GM10847 (cell line): ENCODE measurements around the gene MYBPH.

ENCODE experiments used
- POLR2A ChIP-seq: IDR thresholded peaks from 2 replicates; pipeline ENCODE4 v1.6.1; 2011; ENCODE audit not compliant: insufficient read length; ENCODE audit errors: extremely low read depth

The MYBPH gene

DNA sequence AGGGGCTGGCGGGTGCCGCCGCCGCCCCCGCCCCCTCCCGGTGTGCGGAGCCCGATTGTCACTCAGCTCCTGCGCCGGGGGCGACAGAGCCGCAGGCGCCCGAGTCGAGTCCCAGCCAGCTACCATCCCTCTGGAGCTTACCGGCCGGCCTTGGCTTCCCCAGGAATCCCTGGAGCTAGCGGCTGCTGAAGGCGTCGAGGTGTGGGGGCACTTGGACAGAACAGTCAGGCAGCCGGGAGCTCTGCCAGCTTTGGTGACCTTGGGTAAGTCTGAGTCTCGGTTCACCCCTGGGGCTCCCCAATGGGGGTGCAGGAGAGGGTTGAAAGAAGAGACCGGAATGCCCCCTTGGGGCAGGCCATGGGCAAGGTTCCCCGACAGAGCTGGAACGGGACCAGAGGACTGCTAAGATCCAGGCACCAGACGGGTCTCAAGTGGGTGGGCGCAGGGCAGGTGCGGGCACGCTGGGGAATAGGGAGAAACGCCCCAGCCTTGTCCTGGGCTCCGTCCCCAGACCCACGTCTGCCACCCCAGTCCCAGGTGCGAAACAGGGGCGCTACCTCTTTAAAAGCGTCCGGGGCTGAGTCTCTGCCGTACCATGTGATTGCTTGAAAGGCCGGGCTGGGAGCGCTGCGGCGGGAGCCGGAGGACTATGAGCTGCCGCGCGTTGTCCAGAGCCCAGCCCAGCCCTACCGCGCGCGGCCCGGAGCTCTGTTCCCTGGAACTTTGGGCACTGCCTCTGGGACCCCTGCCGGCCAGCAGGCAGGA lies 47.8 kb downstream of the MYBPH start, which contains the start of gene ADORA1:
Gene ADORA1, plus strand, starts transcription at position 61 of the 765 bp plus-strand sequence. CDS start 1,116 bp downstream, outside the sequence.
- no peak for TF ChIP-seq POLR2A

DNA sequence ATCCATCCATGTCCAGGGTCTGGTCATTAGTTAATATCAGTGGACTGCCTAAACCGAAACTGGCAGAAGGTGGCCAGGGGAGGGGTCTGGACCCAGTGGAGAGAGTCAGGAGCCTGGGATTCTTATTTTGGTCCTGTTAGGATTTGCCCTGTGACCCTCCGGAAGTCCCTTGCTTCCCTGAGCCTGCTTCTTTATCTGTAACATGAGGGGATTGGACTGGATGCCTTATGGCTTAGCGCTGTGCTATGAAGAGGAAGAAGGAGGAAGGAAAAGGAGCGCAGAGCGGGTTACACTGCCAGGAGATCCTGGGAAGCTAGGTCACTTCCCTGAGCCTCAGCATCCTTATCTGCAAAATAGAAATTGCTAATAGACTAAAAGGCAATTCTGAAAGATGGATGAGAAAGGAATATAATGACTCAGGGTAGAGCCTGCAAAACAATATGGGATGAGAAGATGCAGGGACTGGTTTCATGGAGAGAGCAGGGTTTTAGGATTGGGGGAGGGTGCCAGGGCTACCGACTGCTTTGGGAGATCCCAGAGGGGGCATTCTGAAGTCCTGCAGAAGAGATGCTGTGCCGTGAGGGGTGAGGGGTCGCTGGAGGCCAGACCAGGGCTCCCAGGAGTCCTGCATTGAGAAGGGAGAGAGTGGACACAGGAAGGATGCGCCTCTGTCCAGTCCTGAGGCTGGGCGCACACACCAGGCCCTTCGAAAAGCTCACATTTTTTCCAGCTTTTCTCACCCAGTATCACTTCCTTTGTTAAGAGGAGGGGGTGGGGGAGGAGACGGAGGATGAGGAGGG lies 48.6 kb downstream of the MYBPH start:
- no peak for TF ChIP-seq POLR2A

DNA sequence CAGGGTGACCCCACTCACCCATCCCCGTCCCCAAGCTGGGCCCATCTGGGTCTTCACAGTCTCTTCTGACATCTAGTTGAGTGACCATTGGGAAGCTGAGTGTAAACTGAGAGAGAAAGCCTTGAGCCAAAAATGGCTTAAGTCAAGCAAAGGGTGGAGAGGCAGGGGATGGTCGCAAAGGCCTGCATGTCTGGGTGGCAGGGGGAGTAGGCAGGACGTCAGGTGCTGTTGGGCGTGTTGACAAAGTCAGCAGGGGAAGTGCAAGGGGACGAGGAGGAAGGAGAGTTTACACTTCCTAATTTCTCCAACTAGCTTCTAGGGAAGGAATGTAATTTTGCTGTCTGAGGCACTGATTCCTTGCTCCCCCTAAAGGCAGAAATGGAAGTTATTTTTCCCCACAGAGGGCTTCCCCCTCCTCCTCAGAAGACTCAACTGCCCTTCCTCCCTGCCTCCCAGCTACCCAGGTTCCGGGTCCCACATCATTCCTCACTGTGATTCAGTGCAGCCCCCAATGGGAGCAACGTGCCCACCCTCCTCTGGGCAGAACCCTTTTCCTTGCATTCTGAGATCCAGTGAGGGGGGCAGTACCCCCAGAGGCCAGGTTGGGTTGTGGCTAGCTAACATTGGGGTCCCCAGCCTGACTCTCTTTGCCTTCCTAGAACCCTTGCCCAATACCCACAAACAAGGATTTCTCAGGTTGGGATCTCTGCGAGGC lies 49.3 kb downstream of the MYBPH start:
- no peak for TF ChIP-seq POLR2A

DNA sequence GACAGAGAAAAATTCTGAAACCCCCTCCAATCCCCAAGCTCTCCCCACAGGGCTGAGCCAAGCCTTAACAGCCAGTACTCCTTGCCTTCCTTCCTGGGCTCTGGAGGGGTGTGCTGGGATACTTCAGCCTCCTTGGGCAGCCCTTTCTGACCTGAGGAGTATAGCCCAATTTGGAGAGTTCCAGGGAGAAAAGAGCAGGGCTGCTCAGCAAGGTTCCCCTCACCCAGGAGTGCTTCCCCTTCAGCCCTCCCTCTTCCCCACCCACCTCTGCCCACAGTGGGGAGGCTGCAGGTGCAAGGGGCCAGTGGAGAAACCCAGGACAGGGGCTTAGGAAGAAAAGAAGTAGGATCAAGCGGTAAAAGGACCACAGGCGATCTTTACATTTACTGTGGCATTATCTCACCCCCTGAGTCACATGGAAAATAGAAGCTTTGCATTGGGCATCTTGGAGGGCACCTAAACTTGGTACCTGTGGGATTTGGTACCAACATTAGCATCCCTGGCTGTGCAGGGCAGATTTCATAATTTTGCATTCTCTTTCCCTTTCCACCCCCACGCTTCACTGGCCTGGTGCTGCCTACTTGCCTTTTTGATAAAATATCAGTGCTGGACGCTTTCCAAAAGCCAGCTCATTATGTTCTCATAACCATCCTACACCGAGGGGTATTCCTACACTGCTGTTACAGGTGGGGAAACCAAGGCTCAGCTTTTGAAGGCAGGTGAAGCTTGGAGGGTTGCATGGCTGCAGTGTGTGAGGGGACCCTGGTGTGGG lies 50.9 kb downstream of the MYBPH start:
- TF ChIP-seq POLR2A, result no peak

DNA sequence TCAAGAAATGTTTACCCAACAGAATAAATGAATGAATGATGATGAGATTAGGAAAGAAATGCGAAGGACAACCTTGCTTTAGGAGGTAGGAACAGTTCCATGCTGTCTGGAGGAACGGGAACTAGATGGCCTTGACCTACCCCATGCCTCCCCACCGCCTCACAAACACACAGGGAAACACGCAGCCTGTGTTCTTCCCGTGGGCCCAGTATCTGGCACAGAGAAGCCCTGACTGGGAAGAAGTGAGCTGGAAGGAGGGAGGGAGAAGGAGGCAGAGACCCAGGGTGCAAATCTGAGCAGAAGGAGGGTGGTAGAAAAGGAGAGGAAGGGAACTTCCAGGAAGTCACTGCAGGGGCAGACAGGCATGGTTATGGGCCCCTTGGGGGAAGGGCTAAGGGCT lies 51.6 kb downstream of the MYBPH start:
- no peak for TF ChIP-seq POLR2A

DNA sequence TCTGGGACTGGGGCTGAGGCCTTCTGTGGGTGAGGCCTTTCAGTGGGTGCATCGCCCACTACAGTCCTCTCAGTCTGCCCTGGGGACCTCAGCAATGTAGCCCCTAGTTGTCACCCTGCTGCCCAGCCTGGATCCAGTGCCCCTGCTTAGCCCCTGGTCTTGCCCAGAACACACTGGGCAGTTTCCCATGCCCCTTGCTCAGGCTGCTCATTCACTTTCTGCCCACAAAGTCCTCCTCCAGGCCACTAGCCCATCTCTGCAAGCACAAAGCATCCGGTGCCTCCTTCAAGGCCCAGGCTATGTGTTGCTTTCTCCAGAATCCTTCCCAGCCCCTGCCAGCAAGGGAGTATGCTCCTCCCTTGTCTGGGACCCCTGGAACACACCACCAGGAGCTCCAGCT lies 53.5 kb downstream of the MYBPH start:
- no peak for TF ChIP-seq POLR2A

DNA sequence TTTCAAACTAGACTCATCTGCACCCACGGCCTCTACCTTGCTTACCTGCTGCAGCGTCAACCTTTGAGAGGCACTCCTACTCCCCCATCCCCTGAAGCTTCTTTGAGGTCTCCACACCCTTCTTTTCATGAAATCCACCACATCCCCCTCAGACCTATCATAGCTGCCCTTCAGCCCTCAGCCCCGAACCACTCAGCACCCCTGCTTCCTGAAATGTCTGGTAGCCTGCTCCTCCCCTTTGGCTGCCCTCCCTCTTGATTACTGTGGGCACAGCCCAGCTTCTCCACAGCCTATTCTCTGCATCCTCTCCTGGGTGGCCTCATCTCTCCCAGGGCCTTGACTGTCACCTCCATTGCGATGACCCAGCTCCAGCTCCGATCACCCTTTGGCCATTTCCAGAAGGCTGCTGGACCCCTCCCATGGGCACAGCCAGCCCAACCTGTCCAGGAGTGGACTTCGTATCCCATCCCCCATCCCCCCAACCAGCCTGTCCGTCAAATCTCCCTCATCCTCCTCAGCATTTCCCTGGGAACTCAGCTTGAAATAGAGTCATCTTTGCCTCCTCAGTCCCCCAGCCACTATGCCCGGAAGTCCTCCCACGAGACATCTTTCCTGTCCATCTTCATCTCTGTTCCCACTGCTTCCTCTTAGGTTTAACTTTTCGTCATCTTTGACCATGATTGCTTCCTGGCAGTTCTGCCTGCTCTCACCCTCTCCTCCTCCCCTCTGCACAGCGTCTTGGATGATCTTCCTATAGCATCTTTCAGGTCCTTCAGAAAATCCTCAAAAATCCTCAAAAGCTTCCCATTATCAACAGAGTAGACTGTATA lies 54.2 kb downstream of the MYBPH start:
- TF ChIP-seq POLR2A, result no peak

DNA sequence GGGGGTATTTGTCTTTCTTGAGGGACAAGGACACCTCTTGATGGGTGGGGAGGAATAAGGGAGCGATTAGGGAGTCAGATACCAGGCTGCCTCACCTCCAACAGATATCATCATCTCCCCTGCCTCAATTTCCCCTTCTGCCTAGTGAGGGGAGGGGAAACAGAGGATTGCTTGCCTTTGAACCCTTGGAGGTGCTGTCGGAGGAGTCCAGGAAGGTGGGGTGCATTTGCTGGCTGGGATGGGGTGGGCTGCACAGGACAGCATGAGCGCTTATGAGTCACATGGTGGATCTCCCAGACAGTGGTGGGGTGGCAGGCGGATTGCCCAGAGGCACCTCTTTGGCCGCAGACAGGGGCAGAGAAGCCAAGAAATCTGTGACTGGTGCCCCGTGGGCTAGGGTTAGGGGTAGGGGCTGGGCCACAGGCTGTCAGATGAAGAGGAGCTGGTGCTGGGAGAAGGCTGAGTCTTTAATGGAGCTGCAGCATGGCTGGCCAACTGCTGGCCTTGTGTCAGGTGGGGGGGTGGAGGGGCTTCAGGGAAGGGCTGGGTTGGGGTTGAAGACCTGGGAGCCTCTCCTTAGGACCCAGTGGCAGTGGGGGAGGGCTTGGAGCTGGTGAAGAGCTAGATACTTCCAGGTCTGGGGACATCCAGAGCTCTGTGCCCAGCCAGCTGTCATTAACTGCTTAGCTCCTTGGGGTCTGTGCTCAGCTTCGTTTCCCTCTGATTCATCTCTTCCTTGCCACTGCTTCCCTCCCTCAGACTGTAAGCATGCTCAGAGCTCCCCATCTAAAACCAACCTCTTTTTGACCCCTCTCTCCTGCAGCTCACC lies 55.1 kb downstream of the MYBPH start:
- no peak for TF ChIP-seq POLR2A
